ENCODE measurements around the gene CHDH. TPM values are rescaled to one million over a fixed set of nuclear protein-coding genes. Genes with fewer than 3 reads are reported as not detected.

CHDH gene
- total RNA-seq, 1 experiment from 2014 or later = 28.5 TPM

GRCh38 chr3:53806182-53807116, 39.8 kb downstream of the CHDH start:
- CTCF ChIA-PET = no interaction called here
- TF ChIP-seq, protein P1, sequence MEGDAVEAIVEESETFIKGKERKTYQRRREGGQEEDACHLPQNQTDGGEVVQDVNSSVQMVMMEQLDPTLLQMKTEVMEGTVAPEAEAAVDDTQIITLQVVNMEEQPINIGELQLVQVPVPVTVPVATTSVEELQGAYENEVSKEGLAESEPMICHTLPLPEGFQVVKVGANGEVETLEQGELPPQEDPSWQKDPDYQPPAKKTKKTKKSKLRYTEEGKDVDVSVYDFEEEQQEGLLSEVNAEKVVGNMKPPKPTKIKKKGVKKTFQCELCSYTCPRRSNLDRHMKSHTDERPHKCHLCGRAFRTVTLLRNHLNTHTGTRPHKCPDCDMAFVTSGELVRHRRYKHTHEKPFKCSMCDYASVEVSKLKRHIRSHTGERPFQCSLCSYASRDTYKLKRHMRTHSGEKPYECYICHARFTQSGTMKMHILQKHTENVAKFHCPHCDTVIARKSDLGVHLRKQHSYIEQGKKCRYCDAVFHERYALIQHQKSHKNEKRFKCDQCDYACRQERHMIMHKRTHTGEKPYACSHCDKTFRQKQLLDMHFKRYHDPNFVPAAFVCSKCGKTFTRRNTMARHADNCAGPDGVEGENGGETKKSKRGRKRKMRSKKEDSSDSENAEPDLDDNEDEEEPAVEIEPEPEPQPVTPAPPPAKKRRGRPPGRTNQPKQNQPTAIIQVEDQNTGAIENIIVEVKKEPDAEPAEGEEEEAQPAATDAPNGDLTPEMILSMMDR (IDR thresholded peaks at IDR 0.05; ENCODE audit: unreplicated experiment) = no peak
- Mint-ChIP-seq H3K36me3 (ENCODE audit: insufficient read depth, unreplicated experiment) (peaks cover 12% of the 10 kb centered on the region), H3K27ac (ENCODE audit: unreplicated experiment) (no peak overlapping the region), H3K9me3 (ENCODE audit: low read depth, unreplicated experiment) (no peaks in the 10 kb centered on the region), H3K4me3 (ENCODE audit: low read depth, unreplicated experiment) (no peak overlapping the region), H3K4me1 (ENCODE audit: low read depth, unreplicated experiment) (peaks cover 25% of the 10 kb centered on the region), H3K27me3 (ENCODE audit: unreplicated experiment) (no peaks in the 10 kb centered on the region)
- peak; percentile 14 for DNase-seq
- no TSS peak for BruUV-seq (replicated peaks)
- intact Hi-C loops (cut with micrococcal nuclease; ENCODE audit: unreplicated experiment) = no loop called here

DNA sequence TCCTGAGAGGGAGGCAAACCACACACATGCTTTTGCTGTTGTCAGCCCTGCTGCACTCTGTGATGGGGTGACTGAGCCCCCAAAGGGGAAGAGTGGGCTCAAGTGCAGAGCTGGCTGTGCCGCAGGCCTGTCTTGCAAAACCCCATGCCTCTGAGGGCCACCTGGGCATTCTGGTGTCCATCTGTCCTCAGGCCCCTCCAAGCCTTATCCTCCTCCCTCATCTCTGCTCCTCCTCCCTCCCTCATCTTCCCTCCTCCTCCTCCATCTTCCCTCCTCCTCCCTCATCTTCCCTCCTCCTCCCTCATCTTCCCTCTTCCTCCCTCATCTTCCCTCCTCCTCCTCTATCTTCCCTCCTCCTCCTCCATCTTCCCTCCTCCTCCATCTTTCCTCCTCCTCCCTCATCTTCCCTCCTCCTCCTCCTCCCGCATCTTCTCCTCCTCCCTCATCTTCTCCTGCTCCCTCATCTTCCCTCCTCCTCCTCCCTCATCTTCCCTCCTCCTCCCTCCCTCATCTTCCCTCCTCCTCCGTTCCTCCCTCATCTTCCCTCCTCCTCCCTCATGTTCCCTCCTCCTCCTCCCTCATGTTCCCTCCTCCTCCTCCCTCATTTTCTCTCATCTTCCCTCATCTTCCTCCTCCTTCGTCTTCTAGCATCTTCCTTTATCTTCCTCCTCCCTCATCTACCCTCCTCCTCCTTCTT, 40.6 kb downstream of the CHDH start:
- H3K4me1 Mint-ChIP-seq (ENCODE audit: low read depth, unreplicated experiment) = peaks cover 25% of the 10 kb centered on the region
- no peak for DNase-seq
- CTCF ChIA-PET = no interaction called here
- H3K9me3 Mint-ChIP-seq (ENCODE audit: low read depth, unreplicated experiment) = no peaks in the 10 kb centered on the region
- H3K27me3 Mint-ChIP-seq (ENCODE audit: unreplicated experiment) = no peaks in the 10 kb centered on the region
- no peak overlapping the region for H3K4me3 Mint-ChIP-seq (ENCODE audit: low read depth, unreplicated experiment)
- BruUV-seq (replicated peaks) = no TSS peak
- TF ChIP-seq, protein P1 (IDR thresholded peaks at IDR 0.05; ENCODE audit: unreplicated experiment) = no peak
- intact Hi-C loops (cut with micrococcal nuclease; ENCODE audit: unreplicated experiment) = no loop called here
- H3K27ac Mint-ChIP-seq (ENCODE audit: unreplicated experiment) = no peak overlapping the region
- H3K36me3 Mint-ChIP-seq (ENCODE audit: insufficient read depth, unreplicated experiment) = peaks cover 6% of the 10 kb centered on the region

GRCh38 chr3:53804697-53805462, 41.3 kb downstream of the CHDH start:
- no peaks in the 10 kb centered on the region for H3K9me3 Mint-ChIP-seq (ENCODE audit: low read depth, unreplicated experiment)
- H3K27me3 Mint-ChIP-seq (ENCODE audit: unreplicated experiment) = no peaks in the 10 kb centered on the region
- DNase-seq = peak; percentile 29
- BruUV-seq (replicated peaks) = no TSS peak
- intact Hi-C loops (cut with micrococcal nuclease; ENCODE audit: unreplicated experiment) = no loop called here
- peaks cover 25% of the 10 kb centered on the region for H3K4me1 Mint-ChIP-seq (ENCODE audit: low read depth, unreplicated experiment)
- H3K36me3 Mint-ChIP-seq (ENCODE audit: insufficient read depth, unreplicated experiment) = peaks cover 6% of the 10 kb centered on the region
- TF ChIP-seq, protein P1 (IDR thresholded peaks at IDR 0.05; ENCODE audit: unreplicated experiment) = no peak
- H3K4me3 Mint-ChIP-seq (ENCODE audit: low read depth, unreplicated experiment) = no peak overlapping the region
- no peak overlapping the region for H3K27ac Mint-ChIP-seq (ENCODE audit: unreplicated experiment)
- CTCF ChIA-PET = no interaction called here

Data from Calu3 (cell line).